GM21576 (cell line): ENCODE results near the gene BIRC3.

Experiments used
- ATAC-seq: cut with Tn5 transposase; IDR thresholded peaks from one replicate; pipeline ENCODE4 v1.9.1; 2021; ENCODE audit warnings: mild to moderate bottlenecking, moderate library complexity; ENCODE audit not compliant: unreplicated experiment

The BIRC3 gene

GRCh38 chr11:102322560-102322959 lies 5.3 kb downstream of the BIRC3 start:
- ATAC-seq, result no peak

DNA sequence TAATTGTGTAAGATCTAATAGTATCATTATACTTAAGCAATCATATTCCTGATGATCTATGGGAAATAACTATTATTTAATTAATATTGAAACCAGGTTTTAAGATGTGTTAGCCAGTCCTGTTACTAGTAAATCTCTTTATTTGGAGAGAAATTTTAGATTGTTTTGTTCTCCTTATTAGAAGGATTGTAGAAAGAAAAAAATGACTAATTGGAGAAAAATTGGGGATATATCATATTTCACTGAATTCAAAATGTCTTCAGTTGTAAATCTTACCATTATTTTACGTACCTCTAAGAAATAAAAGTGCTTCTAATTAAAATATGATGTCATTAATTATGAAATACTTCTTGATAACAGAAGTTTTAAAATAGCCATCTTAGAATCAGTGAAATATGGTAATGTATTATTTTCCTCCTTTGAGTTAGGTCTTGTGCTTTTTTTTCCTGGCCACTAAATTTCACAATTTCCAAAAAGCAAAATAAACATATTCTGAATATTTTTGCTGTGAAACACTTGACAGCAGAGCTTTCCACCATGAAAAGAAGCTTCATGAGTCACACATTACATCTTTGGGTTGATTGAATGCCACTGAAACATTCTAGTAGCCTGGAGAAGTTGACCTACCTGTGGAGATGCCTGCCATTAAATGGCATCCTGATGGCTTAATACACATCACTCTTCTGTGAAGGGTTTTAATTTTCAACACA lies 6.4 kb downstream of the BIRC3 start:
- no peak for ATAC-seq

DNA sequence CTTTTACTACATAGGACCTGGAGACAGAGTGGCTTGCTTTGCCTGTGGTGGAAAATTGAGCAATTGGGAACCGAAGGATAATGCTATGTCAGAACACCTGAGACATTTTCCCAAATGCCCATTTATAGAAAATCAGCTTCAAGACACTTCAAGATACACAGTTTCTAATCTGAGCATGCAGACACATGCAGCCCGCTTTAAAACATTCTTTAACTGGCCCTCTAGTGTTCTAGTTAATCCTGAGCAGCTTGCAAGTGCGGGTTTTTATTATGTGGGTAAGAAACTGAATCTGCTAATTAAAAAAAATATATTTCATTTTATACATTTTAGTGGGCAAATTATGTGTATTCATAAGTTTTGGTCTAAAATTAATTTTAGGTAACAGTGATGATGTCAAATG lies 7.8 kb downstream of the BIRC3 start:
- ATAC-seq, result no peak

DNA sequence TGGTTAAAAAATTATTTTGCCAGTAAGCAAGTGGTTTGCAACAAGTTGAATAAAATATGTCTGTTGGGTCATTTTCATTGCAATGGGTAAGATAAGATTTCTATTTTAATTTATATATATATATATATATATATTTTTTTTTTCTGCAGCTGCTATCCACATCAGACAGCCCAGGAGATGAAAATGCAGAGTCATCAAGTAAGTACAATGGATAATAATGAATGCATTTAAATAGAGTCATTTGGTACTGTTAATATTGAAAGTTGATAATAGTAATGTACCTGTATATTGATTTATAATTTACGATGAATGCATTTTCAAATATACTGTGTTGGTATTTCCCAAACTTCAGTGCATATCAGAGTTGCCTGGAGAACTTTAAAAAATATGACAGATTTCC lies 11.5 kb downstream of the BIRC3 start:
- ATAC-seq, result no peak

GRCh38 chr11:102330231-102330630 lies 12.9 kb downstream of the BIRC3 start:
- ATAC-seq, result no peak

GRCh38 chr11:102331341-102331740 lies 14.1 kb downstream of the BIRC3 start:
- no peak for ATAC-seq

DNA sequence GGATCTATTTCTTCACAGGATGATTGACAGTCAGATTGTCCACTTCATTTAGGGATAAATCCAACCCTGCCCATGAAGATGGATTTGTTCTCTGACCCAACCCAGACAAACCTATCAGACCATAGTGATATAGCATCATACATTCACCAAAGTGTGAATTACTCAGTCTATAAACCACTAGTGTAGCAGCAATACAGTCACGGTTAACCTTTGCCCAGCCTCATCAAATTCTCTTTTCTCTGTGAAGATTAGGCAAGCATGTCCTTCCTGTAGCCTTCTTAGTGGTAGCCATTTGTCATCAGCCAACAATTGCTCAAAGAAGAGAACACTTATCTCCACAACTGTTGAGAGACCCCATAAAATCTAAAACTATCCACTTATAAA lies 15.3 kb downstream of the BIRC3 start:
- no peak for ATAC-seq

DNA sequence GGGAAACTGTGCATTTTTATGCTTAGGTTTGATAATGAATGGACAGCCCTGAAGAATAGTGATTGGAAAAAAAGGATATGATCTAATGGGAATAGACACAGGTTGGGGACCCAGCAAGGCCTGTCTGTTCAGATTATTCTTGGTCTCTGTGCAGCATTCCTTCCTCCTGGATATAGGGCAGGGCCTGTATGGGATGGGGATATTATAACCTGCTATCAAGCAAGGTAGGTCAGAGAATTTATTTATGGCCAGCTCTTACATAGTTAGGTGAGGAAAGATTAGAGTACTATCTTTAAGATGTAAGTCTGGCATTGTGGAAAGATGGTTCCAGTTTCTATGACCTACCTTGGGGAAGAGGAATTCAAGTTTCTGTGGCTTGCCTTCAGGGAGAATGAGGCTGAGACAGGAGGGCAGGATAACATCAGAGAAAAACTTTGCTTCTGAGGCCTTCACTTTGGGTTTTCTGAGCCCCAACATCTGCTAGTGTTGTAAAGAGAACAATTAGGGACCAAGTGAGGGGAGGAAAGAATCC lies 21.3 kb downstream of the BIRC3 start:
- ATAC-seq, result no peak

GRCh38 chr11:102341311-102341710 lies 24.0 kb downstream of the BIRC3 start:
- peak; percentile 5 for ATAC-seq

DNA sequence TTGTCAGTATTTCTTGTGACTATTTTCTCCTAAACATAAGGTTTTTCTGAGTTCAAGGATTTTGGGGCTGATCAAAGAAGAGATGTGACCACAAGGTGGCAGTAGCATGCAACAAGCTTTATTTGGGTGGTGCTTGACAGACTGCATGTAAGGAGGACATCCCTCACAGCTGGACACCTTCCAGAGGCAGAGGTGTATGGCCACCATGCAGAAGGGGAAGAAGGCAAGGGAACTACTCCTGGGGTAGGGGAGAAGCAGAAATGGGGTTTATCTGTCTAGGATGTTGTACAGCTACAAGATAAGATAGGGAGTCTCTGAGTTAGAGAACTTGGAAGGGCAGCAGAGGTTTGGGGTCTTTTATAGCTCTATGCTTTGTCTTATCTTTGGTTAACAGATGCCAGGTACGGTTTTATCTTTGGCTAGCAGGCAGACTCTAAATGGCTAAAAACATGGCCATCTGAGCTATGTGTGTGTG lies 24.6 kb downstream of the BIRC3 start:
- ATAC-seq, result peak; percentile 60

GRCh38 chr11:102343809-102344208 lies 26.5 kb downstream of the BIRC3 start:
- ATAC-seq, result no peak

GRCh38 chr11:102345904-102346303 lies 28.6 kb downstream of the BIRC3 start:
- no peak for ATAC-seq

GRCh38 chr11:102346456-102346747 lies 29.1 kb downstream of the BIRC3 start:
- no peak for ATAC-seq

GRCh38 chr11:102346748-102347461 lies 29.6 kb downstream of the BIRC3 start, which contains the start of gene BIRC2:
Gene BIRC2, plus strand, starts transcription at chr11:102347214. Its CDS starts 2,641 bp downstream, at chr11:102349855.
- peak; percentile 85 for ATAC-seq

DNA sequence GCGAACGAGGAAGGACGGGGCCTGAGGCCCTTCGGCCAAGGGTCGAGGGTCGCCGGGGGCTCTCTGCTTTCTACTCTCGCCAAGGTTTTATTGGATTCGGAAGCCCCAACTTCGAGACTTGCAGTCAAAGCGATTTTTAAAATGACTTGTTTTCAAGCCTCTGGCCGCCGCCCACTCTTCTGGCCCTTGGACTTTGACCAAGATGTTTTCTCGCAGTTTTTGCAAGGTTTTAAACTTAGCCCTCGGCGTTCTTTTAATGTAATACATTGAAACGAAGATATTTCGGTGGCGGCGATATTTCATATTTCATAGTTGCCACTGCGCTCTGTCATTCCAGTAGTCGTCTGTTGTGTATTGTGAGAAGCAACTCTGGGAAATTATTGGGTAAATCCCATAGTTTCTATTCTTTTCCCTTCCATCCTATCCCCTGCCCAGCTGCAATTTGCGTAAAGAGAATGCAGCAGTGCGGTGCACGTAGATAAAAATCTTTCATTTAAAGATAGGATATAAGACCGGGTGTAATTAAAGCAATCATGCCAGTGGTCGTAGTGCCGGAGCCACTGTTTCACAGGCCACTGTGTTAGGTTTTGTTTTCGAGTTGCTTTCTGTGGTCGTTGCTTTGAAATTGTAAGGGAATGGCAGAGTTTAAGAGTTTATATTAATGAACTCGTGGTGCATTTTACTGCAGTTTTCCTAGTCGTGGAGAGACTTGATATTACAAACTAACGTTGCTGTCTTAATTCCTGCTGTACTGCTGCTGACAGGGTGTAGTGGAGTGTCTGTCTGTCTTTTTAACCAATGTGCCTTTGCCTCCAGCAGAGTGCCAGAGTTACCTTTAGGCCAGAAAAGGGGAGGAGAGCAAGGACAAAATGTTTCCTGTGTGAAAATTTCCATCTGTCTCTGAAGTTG lies 30.4 kb downstream of the BIRC3 start:
- peak; percentile 3 for ATAC-seq

- no peak for ATAC-seq
These were observed 39.8 kb downstream of the BIRC3 start for GRCh38 chr11:102357116-102357515.

DNA sequence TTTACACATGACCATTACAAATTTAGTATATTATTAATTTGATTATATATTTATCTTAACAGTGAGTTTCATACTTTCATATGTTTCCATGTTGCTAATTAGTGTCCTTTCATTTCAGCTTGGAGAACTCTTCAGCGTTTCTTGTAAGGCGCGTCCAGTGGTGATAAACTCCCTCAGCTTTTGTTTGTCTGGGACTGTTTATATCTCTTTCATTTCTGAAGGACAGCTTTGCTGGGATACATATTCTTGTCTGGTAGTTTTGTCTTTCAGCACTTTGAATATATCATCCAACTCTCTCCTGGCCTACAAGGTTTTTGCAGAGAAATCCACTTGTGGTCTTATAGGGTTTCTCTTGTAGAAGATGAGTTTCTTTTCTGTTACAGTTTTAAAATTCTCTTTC lies 42.1 kb downstream of the BIRC3 start:
- no peak for ATAC-seq

DNA sequence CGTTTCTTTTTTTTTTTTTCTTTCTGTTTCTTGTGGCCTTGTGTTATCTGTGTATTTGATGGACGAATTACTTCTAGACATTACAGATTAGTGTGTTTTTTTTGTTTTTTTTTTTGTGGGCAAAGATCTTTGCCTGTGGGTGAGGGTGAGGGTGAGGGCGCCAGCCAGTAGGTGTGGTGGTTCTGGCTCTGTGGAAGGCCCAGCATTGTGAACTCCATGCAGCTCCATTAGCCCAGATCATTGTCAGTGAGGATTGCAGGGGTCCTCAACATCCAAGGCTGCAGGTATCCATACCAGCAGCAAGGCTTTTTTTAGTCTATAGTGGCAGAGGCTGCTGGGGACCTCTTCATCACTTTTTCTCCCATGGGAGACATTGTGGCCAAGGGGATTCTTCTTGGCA lies 43.4 kb downstream of the BIRC3 start:
- ATAC-seq, result no peak

- peak; percentile 98 for ATAC-seq
These were observed 44.1 kb downstream of the BIRC3 start for GRCh38 chr11:102361086-102362031.

GRCh38 chr11:102364991-102365390 lies 47.7 kb downstream of the BIRC3 start:
- no peak for ATAC-seq
